HepG2 (cell line): ENCODE data around the gene JMJD8. TPM values are rescaled to one million over a fixed set of nuclear protein-coding genes. Genes with fewer than 3 reads are reported as not detected.

Experiments used
- ARNTL ChIP-seq: sonication (generic); formaldehyde crosslinking; IDR thresholded peaks from 2 replicates; pipeline ENCODE4 v1.4.0; 2020; ENCODE audit warnings: mild to moderate bottlenecking, missing genetic modification reagents
- CEBPB ChIP-seq: IDR thresholded peaks from 2 replicates; pipeline ENCODE4 v1.6.1; 2011; ENCODE audit warnings: low read depth, low read length, improper control_type of control experiment, borderline replicate concordance
- DNMT3B ChIP-seq: conservative IDR thresholded peaks from 2 replicates; pipeline ENCODE4 v1.6.1; 2016; ENCODE audit warnings: missing biosample characterization, control low read depth
- DRAP1 ChIP-seq: IDR thresholded peaks from 2 replicates; pipeline ENCODE4 v1.6.1; 2016; ENCODE audit warnings: missing genetic modification reagents, missing compliant biosample characterization
- NFIB ChIP-seq: sonication (generic); formaldehyde crosslinking; IDR thresholded peaks from 2 replicates; pipeline ENCODE4 v1.9.0; 2021; ENCODE audit warnings: missing genetic modification reagents, mild to moderate bottlenecking, borderline replicate concordance
- SPEN ChIP-seq: sonication (generic); formaldehyde crosslinking; IDR thresholded peaks from 2 replicates; pipeline ENCODE4 v1.5.1; 2020; ENCODE audit warnings: low read depth, mild to moderate bottlenecking, missing genetic modification reagents
- U2AF1 ChIP-seq: fragments of 200-400 bp; formaldehyde crosslinking; optimal IDR thresholded peaks from 2 replicates; pipeline ENCODE3; 2017; ENCODE audit warnings: mild to moderate bottlenecking, low read depth, low read length
- ZBTB7A ChIP-seq: sonication (generic); formaldehyde crosslinking; IDR thresholded peaks from 2 replicates; pipeline ENCODE4 v1.8.0; 2022; ENCODE audit warnings: mild to moderate bottlenecking, missing genetic modification reagents
- ZBTB8A ChIP-seq: sonication (generic); formaldehyde crosslinking; IDR thresholded peaks from 2 replicates; pipeline ENCODE4 v1.4.0; 2020; ENCODE audit warnings: mild to moderate bottlenecking, low read depth, missing genetic modification reagents, borderline replicate concordance
- ZNF24 ChIP-seq: fragments of 450-650 bp; IDR thresholded peaks from 2 replicates; pipeline ENCODE4 v1.6.1; 2017; ENCODE audit warnings: antibody characterized with exemption, mild to moderate bottlenecking
- ZNF691 ChIP-seq: sonication (generic); formaldehyde crosslinking; IDR thresholded peaks from 2 replicates; pipeline ENCODE4 v1.4.0; 2020; ENCODE audit warnings: missing genetic modification reagents, low read depth, mild to moderate bottlenecking, borderline replicate concordance
- ZSCAN9 ChIP-seq: IDR thresholded peaks from 2 replicates; pipeline ENCODE4 v1.6.1; 2016; ENCODE audit warnings: borderline replicate concordance
- polyA plus RNA-seq, 8 experiments: library from polyadenylated mRNA; depleted of rRNA in 3 of 8; stranded (reverse) in 7 of 8; unstranded in 1 of 8; fragments of >200 nt; fragmentation: Illumina TruSeq in 4 of 8; extraction: Trizol in 4 of 8; gene quantifications; 2 replicates each; pipeline versions ENCODE4 v1.2.1 to v1.2.3, GENCODE V29; 2011 to 2016; ENCODE audit warnings: low read depth in 4 of 8, missing spikeins in 1 of 8, mixed read lengths in 1 of 8; ENCODE audit not compliant: insufficient read depth in 1 of 8
- total RNA-seq, 5 experiments: library from RNA; depleted of rRNA; stranded (reverse); fragments of >200 nt; fragmentation: Illumina TruSeq; extraction: Trizol; gene quantifications; 2 replicates each; pipeline ENCODE4 v1.2.3, GENCODE V29; 2016; ENCODE audit warnings: low read depth in 1 of 5
- TF ChIP-seq, protein P1 (sequence below): sonication (generic); formaldehyde crosslinking; IDR thresholded peaks from 2 replicates; pipeline ENCODE4 v1.9.0; 2021; ENCODE audit warnings: mild to moderate bottlenecking, missing genetic modification reagents
- TF ChIP-seq, protein P2 (sequence below): sonication (generic); formaldehyde crosslinking; IDR thresholded peaks from 2 replicates; pipeline ENCODE4 v1.4.0; 2020; ENCODE audit warnings: missing genetic modification reagents, borderline replicate concordance
- TF ChIP-seq, protein P3 (sequence below): sonication (generic); IDR thresholded peaks from 2 replicates; pipeline ENCODE4 v1.6.1; 2016; ENCODE audit warnings: low read depth, borderline replicate concordance

JMJD8 gene
- total and polyA plus RNA-seq, 2 of the 13 experiments (the other 11 are each of a cell fraction or from before 2014, with no cell fraction given), result 2.6 to 11.8 TPM

GRCh38 chr16:645852-646678 is 38.1 kb downstream of the JMJD8 start (continued):
- TF ChIP-seq, protein P1, sequence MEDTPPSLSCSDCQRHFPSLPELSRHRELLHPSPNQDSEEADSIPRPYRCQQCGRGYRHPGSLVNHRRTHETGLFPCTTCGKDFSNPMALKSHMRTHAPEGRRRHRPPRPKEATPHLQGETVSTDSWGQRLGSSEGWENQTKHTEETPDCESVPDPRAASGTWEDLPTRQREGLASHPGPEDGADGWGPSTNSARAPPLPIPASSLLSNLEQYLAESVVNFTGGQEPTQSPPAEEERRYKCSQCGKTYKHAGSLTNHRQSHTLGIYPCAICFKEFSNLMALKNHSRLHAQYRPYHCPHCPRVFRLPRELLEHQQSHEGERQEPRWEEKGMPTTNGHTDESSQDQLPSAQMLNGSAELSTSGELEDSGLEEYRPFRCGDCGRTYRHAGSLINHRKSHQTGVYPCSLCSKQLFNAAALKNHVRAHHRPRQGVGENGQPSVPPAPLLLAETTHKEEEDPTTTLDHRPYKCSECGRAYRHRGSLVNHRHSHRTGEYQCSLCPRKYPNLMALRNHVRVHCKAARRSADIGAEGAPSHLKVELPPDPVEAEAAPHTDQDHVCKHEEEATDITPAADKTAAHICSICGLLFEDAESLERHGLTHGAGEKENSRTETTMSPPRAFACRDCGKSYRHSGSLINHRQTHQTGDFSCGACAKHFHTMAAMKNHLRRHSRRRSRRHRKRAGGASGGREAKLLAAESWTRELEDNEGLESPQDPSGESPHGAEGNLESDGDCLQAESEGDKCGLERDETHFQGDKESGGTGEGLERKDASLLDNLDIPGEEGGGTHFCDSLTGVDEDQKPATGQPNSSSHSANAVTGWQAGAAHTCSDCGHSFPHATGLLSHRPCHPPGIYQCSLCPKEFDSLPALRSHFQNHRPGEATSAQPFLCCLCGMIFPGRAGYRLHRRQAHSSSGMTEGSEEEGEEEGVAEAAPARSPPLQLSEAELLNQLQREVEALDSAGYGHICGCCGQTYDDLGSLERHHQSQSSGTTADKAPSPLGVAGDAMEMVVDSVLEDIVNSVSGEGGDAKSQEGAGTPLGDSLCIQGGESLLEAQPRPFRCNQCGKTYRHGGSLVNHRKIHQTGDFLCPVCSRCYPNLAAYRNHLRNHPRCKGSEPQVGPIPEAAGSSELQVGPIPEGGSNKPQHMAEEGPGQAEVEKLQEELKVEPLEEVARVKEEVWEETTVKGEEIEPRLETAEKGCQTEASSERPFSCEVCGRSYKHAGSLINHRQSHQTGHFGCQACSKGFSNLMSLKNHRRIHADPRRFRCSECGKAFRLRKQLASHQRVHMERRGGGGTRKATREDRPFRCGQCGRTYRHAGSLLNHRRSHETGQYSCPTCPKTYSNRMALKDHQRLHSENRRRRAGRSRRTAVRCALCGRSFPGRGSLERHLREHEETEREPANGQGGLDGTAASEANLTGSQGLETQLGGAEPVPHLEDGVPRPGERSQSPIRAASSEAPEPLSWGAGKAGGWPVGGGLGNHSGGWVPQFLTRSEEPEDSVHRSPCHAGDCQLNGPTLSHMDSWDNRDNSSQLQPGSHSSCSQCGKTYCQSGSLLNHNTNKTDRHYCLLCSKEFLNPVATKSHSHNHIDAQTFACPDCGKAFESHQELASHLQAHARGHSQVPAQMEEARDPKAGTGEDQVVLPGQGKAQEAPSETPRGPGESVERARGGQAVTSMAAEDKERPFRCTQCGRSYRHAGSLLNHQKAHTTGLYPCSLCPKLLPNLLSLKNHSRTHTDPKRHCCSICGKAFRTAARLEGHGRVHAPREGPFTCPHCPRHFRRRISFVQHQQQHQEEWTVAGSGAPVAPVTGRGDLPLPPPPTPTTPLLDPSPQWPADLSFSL (CRISPR knock-in tag), result no peak
- peak; percentile 57; the same call in 1 of the 2 replicates for TF ChIP-seq ARNTL (CRISPR knock-in tag)
- TF ChIP-seq, protein P2, sequence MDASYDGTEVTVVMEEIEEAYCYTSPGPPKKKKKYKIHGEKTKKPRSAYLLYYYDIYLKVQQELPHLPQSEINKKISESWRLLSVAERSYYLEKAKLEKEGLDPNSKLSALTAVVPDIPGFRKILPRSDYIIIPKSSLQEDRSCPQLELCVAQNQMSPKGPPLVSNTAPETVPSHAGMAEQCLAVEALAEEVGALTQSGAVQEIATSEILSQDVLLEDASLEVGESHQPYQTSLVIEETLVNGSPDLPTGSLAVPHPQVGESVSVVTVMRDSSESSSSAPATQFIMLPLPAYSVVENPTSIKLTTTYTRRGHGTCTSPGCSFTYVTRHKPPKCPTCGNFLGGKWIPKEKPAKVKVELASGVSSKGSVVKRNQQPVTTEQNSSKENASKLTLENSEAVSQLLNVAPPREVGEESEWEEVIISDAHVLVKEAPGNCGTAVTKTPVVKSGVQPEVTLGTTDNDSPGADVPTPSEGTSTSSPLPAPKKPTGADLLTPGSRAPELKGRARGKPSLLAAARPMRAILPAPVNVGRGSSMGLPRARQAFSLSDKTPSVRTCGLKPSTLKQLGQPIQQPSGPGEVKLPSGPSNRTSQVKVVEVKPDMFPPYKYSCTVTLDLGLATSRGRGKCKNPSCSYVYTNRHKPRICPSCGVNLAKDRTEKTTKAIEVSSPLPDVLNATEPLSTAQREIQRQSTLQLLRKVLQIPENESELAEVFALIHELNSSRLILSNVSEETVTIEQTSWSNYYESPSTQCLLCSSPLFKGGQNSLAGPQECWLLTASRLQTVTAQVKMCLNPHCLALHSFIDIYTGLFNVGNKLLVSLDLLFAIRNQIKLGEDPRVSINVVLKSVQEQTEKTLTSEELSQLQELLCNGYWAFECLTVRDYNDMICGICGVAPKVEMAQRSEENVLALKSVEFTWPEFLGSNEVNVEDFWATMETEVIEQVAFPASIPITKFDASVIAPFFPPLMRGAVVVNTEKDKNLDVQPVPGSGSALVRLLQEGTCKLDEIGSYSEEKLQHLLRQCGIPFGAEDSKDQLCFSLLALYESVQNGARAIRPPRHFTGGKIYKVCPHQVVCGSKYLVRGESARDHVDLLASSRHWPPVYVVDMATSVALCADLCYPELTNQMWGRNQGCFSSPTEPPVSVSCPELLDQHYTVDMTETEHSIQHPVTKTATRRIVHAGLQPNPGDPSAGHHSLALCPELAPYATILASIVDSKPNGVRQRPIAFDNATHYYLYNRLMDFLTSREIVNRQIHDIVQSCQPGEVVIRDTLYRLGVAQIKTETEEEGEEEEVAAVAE, result no peak
- TF ChIP-seq ZNF691 (CRISPR knock-in tag), result no peak
- TF ChIP-seq U2AF1, result no peak
- TF ChIP-seq ZSCAN9 (CRISPR knock-in tag), result no peak
- TF ChIP-seq ZBTB7A (CRISPR knock-in tag), result no peak
- TF ChIP-seq DRAP1, result no peak
- peak; percentile 59; the same call in 1 of the 2 replicates for TF ChIP-seq SPEN (CRISPR knock-in tag)
- no peak for TF ChIP-seq ZNF24
- TF ChIP-seq ZBTB8A (CRISPR knock-in tag), result no peak
- no peak for TF ChIP-seq DNMT3B (CRISPR knock-in tag)
- no peak for TF ChIP-seq NFIB (CRISPR knock-in tag)
- TF ChIP-seq, protein P3, sequence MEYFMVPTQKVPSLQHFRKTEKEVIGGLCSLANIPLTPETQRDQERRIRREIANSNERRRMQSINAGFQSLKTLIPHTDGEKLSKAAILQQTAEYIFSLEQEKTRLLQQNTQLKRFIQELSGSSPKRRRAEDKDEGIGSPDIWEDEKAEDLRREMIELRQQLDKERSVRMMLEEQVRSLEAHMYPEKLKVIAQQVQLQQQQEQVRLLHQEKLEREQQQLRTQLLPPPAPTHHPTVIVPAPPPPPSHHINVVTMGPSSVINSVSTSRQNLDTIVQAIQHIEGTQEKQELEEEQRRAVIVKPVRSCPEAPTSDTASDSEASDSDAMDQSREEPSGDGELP, result peak; percentile 40; the same call in 1 of the 2 replicates
- TF ChIP-seq CEBPB, result peak; percentile 76; the same call in 1 of the 2 replicates
